Effector CD8-positive, alpha-beta T cell (primary cell): ENCODE results near the gene TMEM54.
"Not testable (repeated sequence)": the region's sequence is repeated elsewhere in the genome, so short reads cannot be mapped to it uniquely, and the experiment has no call there.

Experiments used
- DNase-seq: peaks from one replicate; lab custom pipeline; 2025; lab: John Stamatoyannopoulos, UW

Gene TMEM54

DNA sequence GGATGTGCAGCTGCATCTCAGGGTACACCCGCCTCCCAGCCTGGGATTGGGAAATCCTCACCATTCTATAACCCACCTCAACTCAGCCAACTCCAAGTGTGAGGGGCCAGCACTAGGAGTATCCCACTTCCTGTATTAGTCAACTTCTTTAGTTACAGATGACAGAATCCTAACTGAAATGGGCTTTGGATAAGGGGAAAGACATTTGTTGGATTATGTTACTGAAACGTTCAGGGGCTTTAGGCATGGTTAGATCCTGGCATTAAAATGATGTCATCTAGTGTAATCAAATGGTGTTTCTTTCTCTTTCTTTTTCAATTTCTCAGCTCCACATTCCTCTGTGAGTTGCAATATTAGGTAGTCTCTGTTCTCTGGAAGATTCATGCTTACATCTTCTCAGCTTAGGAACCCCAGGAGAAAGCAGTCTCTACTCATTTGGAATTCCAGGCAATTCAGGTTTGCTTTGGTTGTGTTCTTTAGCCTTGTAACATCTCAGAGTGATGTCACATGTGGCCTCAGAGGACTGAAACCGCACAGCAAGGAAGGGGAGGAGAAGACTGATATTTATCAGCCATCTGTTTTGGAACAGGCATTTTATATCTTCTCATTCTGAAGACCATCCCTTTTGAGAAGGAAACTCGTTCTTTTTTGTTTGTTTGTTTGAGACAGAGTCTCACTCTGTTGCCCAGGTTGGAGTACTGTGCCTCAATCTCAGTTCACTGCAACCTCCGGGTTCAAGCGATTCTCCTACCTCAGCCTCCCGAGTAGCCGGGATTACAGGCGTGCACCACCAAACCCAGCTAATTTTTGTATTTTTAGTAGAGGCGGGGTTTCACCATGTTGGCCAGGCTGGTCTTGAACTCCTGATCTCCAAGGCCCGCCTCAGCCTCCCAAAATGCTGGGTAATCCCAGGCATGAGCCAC, 18.9 kb upstream of the TMEM54 start:
- DNase-seq, result no peak

- no peak for DNase-seq
These were observed 17.0 kb upstream of the TMEM54 start for GRCh38 chr1:32918179-32918578.

- DNase-seq, result no peak
These were observed 16.3 kb upstream of the TMEM54 start for GRCh38 chr1:32917521-32917920.

- no peak for DNase-seq
These were observed 14.8 kb upstream of the TMEM54 start for GRCh38 chr1:32915766-32916706.

DNA sequence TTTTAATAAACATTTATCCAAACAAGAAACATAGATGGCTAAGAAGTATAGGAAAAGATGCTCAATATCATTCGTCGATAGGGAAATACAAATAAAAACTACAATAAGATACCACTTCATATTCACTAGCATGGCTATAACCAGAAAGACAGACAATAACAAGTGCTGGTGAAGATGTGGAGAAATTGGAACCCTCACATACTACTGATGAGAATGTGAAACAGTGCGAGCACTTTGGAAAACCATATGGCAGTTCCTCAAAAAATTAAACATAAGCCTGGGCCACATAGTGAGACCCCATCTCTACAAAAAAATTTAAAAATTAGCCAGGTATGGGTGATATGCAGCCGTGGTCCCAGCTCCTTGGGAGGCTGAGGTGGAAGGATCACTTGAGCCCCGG, 9.1 kb upstream of the TMEM54 start:
- DNase-seq, result no peak

DNA sequence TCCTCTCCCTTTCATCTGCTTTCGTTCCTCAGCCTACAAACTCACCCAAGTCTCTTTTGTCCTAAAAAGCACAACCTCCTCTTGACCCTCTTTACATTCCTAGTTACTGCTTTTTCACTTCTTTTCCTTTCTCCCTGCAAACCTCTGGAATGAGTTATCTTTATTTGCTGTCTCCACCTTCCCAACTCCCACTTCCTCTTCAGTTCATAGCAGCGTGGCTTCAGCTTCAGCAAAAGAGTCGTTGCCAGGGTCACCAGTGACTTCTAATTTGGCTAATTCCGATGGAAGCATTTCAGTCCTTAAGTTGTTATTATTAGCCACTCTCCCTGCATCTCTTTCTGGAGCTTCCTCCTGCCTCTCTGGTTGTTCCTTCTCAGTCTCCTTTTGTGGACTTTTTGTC, 6.2 kb upstream of the TMEM54 start:
- no peak for DNase-seq

GRCh38 chr1:32906654-32907053, 5.5 kb upstream of the TMEM54 start:
- no peak for DNase-seq

GRCh38 chr1:32905588-32905987, 4.4 kb upstream of the TMEM54 start:
- DNase-seq, result not testable (repeated sequence)

DNA sequence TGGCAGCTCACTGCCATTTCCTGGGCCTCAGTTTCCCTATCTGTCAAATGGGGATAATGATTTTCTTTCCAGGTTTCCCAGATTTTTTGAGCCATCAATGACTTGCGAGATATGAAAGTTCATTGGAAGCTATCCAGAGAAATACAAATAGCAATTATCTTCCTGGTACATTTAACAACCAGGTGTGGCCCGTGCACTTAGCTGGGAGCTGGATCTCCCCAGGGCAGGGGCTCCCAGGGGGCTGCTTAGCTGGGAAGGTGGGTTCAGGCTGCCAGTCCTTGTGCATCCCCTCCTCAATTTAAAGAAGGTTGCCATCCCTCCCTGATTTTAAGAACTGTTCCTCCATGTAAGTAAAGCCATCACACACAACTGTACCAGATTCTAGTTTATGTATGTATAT, 3.6 kb upstream of the TMEM54 start:
- DNase-seq, result no peak

DNA sequence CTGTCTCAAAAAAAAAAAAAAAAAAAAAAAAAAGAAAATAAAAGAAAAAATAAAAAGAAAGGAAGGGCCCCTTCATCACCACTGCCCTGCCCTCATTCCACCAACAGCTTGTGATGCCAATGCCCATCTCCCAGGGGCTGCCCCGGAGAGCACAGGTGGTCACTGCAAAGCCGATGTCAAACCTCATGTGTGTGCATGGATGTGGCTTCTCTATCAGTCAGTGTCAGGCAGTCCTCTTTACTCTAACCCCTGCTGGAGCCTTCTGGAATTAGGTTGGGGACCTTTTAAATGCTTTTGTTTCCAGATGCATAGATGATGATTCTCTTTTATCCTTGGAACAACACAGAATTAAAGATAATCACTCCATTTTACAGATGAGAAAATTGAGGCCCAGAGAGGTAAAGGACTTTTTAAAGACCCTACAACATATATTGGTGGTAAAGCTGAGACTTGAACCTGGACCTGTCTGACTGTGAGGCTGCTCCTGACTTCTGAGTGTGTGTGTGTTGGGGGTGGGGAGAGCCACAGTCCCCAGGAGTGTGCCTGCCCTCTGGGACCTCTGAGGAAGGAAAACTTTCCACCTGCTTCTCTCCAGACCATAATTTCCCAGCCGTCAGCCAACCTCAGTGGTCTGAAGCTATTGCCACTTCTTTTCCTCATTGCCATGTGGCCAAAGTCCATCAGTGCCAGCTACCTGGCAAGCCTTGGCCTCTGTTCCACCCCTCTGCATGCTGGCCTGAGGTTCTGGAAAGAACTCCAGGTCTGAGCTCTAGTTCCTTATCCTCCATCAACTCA, 3.0 kb upstream of the TMEM54 start:
- DNase-seq, result no peak

- DNase-seq, result no peak
These were observed 1.3 kb upstream of the TMEM54 start for GRCh38 chr1:32902535-32902920.

- no peak for DNase-seq
These were observed 790 bp upstream of the TMEM54 start for GRCh38 chr1:32901823-32902534.

GRCh38 chr1:32900371-32900955, 726 bp downstream of the TMEM54 start:
- DNase-seq, result no peak

- DNase-seq, result no peak
These were observed 1.4 kb downstream of the TMEM54 start for GRCh38 chr1:32899586-32900296.

DNA sequence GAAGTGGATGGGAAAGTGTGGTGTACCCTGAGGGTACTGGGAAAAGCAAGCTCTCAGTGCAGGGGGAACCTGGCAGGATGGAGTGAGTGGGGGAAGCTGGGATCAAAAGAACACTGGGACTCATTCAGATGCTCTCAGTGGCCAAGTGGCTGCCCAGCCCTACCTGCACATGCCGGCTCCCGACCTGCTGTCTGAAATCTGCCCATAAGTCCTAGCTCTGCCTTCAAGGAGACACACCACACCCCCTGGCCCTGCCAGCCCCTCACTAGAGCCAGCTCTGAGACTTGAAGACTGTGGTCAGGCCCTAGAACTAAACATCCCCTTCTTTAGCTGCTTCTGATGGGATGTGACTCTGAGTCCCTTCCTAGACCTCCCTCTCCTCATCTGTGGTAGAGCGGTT, 2.2 kb downstream of the TMEM54 start:
- DNase-seq, result no peak

- no peak for DNase-seq
These were observed 3.1 kb downstream of the TMEM54 start for GRCh38 chr1:32898056-32898455.

DNA sequence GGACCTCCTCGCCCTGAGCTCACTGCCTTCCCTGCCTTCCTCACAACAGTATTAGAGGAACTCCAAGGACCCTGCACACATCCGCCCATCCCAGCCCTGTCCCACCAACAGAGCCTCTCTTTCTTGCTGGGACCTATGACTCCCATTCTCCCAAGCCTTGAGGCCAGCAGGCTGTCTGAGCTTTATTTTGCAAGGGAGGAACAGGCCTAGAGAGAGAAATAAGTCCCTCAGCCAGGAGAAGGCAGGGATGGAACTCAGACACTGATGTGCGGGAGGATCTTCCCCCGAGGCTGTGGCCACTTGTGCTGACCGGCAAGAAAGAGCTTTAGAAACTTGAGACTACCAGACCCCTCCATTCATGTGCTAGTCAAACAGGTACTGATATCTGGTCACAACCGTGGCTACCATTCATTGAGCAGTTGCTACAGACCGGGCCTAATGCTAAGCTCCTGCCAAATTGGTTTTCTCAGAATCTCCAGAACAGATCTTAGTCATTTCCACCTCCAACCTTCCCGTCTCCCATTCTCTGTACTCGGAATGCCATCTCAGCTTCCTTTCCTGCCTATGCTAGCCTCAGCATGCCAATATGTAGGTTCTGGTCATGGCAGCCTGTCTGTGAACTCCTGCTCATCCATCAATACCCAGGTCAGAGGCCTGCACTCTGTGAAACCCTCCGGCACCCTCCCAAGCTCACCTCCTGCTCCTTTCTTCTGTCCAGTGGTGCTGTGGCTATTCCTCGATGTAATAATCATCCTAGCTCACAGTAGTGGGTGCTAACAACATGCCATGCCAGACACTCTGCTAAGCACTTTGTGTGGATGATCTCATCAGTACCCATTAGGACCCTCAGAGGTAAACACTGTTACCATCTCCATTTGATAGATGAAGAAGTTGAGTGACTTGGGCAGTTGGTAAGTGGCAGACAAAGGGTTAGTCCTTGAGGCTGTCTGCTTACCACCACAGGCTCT, 3.8 kb downstream of the TMEM54 start:
- no peak for DNase-seq

DNA sequence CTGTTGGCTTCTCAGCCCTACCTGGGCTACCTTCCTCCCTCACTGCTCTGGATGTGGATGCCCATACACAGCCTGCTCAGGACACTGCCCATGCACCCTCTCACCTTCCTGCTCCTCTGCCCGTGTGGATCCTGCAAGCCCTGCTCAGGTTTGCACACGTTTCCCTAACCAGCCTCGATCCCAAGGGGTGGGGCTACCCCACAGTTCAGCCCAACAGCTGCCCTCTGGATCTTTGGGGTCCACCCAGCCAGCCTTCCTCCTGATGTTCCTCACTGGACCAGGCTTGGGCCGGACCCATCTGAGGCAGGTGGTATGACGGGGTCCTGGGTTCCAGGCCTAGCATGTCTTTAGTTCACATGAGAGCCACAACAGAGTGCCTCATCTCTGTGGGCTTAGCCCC, 4.7 kb downstream of the TMEM54 start:
- no peak for DNase-seq
